Activated CD4-positive, alpha-beta T cell treated with anti-CD3 and anti-CD28 coated beads, Interleukin-2, amount 10 ng/mL, durations not matched to agents 7 days and 5 days (primary cell): ENCODE results near the gene LSG1. TPM values are rescaled to one million over a fixed set of nuclear protein-coding genes. Genes with fewer than 3 reads are reported as not detected.
"Not testable (repeated sequence)": the region's sequence is repeated elsewhere in the genome, so short reads cannot be mapped to it uniquely, and the experiment has no call there.

Source experiments
- CTCF ChIA-PET: fragments of 350-600 bp; sonication (Branson Sonifier 250); formaldehyde crosslinking; loops from one replicate; lab custom pipeline; 2021; ENCODE audit warnings: antibody characterized with exemption; lab: Charles Lee
- POLR2A ChIA-PET: fragments of 350-600 bp; sonication (Branson Sonifier 250); formaldehyde crosslinking; loops from one replicate; lab custom pipeline; 2021; ENCODE audit warnings: antibody characterized with exemption; lab: Charles Lee
- DNase-seq: peaks from one replicate; pipeline ENCODE4 v3.0.0-alpha.2; 2020
- H3K27ac Mint-ChIP-seq: one replicate; pipeline ENCODE4 v1.8.0; 2021; ENCODE audit warnings: mild to moderate bottlenecking, moderate library complexity, mixed read lengths
- H3K27me3 Mint-ChIP-seq: one replicate; pipeline ENCODE4 v1.8.0; 2021; ENCODE audit warnings: mixed read lengths
- H3K36me3 Mint-ChIP-seq: one replicate; pipeline ENCODE4 v1.8.0; 2021; ENCODE audit warnings: low read depth, mixed read lengths
- H3K4me1 Mint-ChIP-seq: one replicate; pipeline ENCODE4 v1.8.0; 2021; ENCODE audit warnings: mixed read lengths
- H3K4me3 Mint-ChIP-seq: one replicate; pipeline ENCODE4 v1.8.0; 2021; ENCODE audit warnings: mild to moderate bottlenecking, moderate library complexity, mixed read lengths
- H3K9me3 Mint-ChIP-seq: one replicate; pipeline ENCODE4 v1.8.0; 2021; ENCODE audit warnings: mixed read lengths
- total RNA-seq, 2 experiments: library from RNA; stranded (reverse); gene quantifications; one replicate each; pipeline ENCODE4 v1.2.3, GENCODE V29; 2021

Gene LSG1
- total RNA-seq, 2 experiments from 2014 or later: 42.5 to 44.6 TPM

- no peaks in the 10 kb centered on the region for H3K9me3 Mint-ChIP-seq
- H3K27ac Mint-ChIP-seq: no peak overlapping the region
- H3K4me1 Mint-ChIP-seq: no peaks in the 10 kb centered on the region
- CTCF ChIA-PET: interaction anchor here (1.2 to 1.8 kb wide), 3 partner anchors 10 to 28 kb away, joined by 3 to 7 read pairs (median 5); no protein-coding TSS in a partner anchor
- no peaks in the 10 kb centered on the region for H3K27me3 Mint-ChIP-seq
- H3K4me3 Mint-ChIP-seq: no peak overlapping the region
- no peak for DNase-seq
- POLR2A ChIA-PET: no interaction called here
- no peaks in the 10 kb centered on the region for H3K36me3 Mint-ChIP-seq
Measured at GRCh38 chr3:194606163-194606562, 65.8 kb downstream of the LSG1 start.

- not testable (repeated sequence) for H3K27me3 Mint-ChIP-seq, H3K36me3 Mint-ChIP-seq
Measured at GRCh38 chr3:194605314-194605713, 66.7 kb downstream of the LSG1 start.

GRCh38 chr3:194604837-194605236, 67.2 kb downstream of the LSG1 start:
- Mint-ChIP-seq H3K4me1 (no peaks in the 10 kb centered on the region), H3K27ac (no peak overlapping the region), H3K36me3 (no peaks in the 10 kb centered on the region), H3K27me3 (no peaks in the 10 kb centered on the region), H3K4me3 (no peak overlapping the region), H3K9me3 (no peaks in the 10 kb centered on the region)
- CTCF ChIA-PET: interaction anchor here (0.7 to 1.8 kb wide), 5 partner anchors 9 to 33 kb away, joined by 3 to 7 read pairs (median 3); no protein-coding TSS in a partner anchor
- POLR2A ChIA-PET: no interaction called here
- DNase-seq: no peak

More at GRCh38 chr3:194605314-194605713, 66.7 kb downstream of the LSG1 start:
- H3K9me3 Mint-ChIP-seq, H3K4me1 Mint-ChIP-seq, H3K4me3 Mint-ChIP-seq, POLR2A ChIA-PET, DNase-seq, H3K27ac Mint-ChIP-seq: not testable (repeated sequence)
- CTCF ChIA-PET: interaction anchor here (1.0 to 1.8 kb wide), 4 partner anchors 11 to 34 kb away, joined by 3 to 7 read pairs (median 4); no protein-coding TSS in a partner anchor

- Mint-ChIP-seq H3K4me1 (no peaks in the 10 kb centered on the region), H3K9me3 (no peaks in the 10 kb centered on the region), H3K27me3 (no peaks in the 10 kb centered on the region), H3K27ac (no peak overlapping the region), H3K4me3 (no peak overlapping the region), H3K36me3 (no peaks in the 10 kb centered on the region)
- CTCF ChIA-PET: interaction anchor here (0.7 kb wide), 1 partner anchor 9 kb away, joined by 3 read pairs; no protein-coding TSS in a partner anchor
- POLR2A ChIA-PET: no interaction called here
- no peak for DNase-seq
Measured at GRCh38 chr3:194604126-194604525, 67.9 kb downstream of the LSG1 start.

- Mint-ChIP-seq H3K4me3 (no peak overlapping the region), H3K27ac (no peak overlapping the region), H3K27me3 (no peaks in the 10 kb centered on the region), H3K36me3 (no peaks in the 10 kb centered on the region), H3K4me1 (no peaks in the 10 kb centered on the region), H3K9me3 (no peaks in the 10 kb centered on the region)
- CTCF ChIA-PET: interaction anchor here (0.9 to 1.8 kb wide), 2 partner anchors 13 to 161 kb away, joined by 3 to 6 read pairs; no protein-coding TSS in a partner anchor
- DNase-seq: no peak
- POLR2A ChIA-PET: no interaction called here
Measured at GRCh38 chr3:194602669-194603171, 69.3 kb downstream of the LSG1 start.

- H3K9me3 Mint-ChIP-seq: no peaks in the 10 kb centered on the region
- no peaks in the 10 kb centered on the region for H3K36me3 Mint-ChIP-seq
- no peaks in the 10 kb centered on the region for H3K27me3 Mint-ChIP-seq
- peaks cover 5% of the 10 kb centered on the region for H3K4me1 Mint-ChIP-seq
- POLR2A ChIA-PET: no interaction called here
- H3K27ac Mint-ChIP-seq: no peak overlapping the region
- CTCF ChIA-PET: interaction anchor here (0.7 to 0.9 kb wide), 2 partner anchors 113 to 343 kb away, joined by 3 to 4 read pairs; no protein-coding TSS in a partner anchor
- H3K4me3 Mint-ChIP-seq: no peak overlapping the region
- no peak for DNase-seq
Measured at GRCh38 chr3:194598771-194599557, 73.0 kb downstream of the LSG1 start.

GRCh38 chr3:194596906-194597305, 75.1 kb downstream of the LSG1 start:
- ChIA-PET POLR2A (no interaction called here), CTCF (interaction anchor here (2.7 kb wide), 1 partner anchor 10 kb away, joined by 12 read pairs; no protein-coding TSS in a partner anchor)
- no peaks in the 10 kb centered on the region for H3K36me3 Mint-ChIP-seq
- DNase-seq: no peak
- H3K4me3 Mint-ChIP-seq: no peak overlapping the region
- H3K27ac Mint-ChIP-seq: no peak overlapping the region
- peaks cover 5% of the 10 kb centered on the region for H3K4me1 Mint-ChIP-seq
- H3K27me3 Mint-ChIP-seq: no peaks in the 10 kb centered on the region
- no peaks in the 10 kb centered on the region for H3K9me3 Mint-ChIP-seq

- H3K27ac Mint-ChIP-seq: no peak overlapping the region
- H3K36me3 Mint-ChIP-seq: no peaks in the 10 kb centered on the region
- DNase-seq: no peak
- no peaks in the 10 kb centered on the region for H3K27me3 Mint-ChIP-seq
- no peaks in the 10 kb centered on the region for H3K9me3 Mint-ChIP-seq
- POLR2A ChIA-PET: no interaction called here
- CTCF ChIA-PET: interaction anchor here (1.3 to 1.9 kb wide), 3 partner anchors 12 to 470 kb away, joined by 3 to 7 read pairs (median 5); no protein-coding TSS in a partner anchor
- peaks cover 5% of the 10 kb centered on the region for H3K4me1 Mint-ChIP-seq
- no peak overlapping the region for H3K4me3 Mint-ChIP-seq
Measured at GRCh38 chr3:194592798-194593752, 78.9 kb downstream of the LSG1 start.

Other genes with a start within 250 kb of the LSG1 start
- gene ATP13A3, start 185.2 kb downstream of the LSG1 start, total RNA-seq: 10 to 100 TPM; 59.2 to 73.8 TPM
- gene TMEM44, start 38.8 kb downstream of the LSG1 start, total RNA-seq: 1 to 10 TPM; 1.9 to 2.7 TPM
- under 1 TPM; 0.54 to 0.69 TPM for gene FAM43A, start 13.7 kb upstream of the LSG1 start, total RNA-seq